ENCODE results near the gene SORCS3.

SORCS3 gene

DNA sequence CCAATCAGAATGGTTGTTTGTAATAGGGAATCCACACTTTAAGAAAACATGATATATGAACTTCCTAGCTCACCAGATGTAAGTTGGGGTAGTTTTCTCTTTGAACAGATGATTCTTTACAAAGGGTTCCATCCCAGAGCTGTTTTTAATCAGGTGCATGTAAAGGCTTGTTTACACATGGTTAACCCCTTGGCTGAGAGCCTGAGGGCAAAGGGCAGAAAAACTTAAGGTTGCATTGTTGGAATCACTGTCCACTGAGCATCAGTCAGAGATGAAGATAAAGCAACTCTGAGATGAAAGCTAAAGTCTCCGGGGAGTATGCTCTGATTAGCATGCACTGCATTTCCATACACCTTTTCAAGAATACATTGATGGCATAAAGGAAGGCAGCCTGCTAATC is 518.2 kb downstream of the SORCS3 start:
- DNase-seq (ENCODE audit: low spot score in 2 of 2) = no peak
- H3K4me3 Mint-ChIP-seq = no peak overlapping the region
- no peak for ATAC-seq (ENCODE audit: low read depth)

DNA sequence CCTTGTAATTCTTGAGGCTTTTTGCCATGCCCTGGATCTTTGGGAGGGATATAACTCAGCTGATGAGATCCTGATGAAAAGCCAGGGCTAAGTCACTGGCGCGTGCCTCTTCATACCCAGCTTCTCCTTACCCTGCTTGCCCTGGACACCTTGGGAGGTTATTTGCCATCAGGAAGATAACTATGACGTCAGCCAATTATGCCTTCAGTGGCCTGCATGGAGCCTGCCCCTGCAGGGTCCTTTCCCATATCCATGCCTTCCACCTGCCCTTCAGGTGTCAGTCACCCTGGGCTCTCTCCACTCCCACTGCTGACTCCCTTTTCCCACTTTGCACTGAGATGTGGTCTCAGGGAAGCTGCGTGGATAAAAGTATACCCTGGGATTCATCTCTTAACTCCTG is 520.1 kb downstream of the SORCS3 start:
- H3K27me3 Mint-ChIP-seq = no peaks in the 10 kb centered on the region
- no peaks in the 10 kb centered on the region for H3K4me1 Mint-ChIP-seq
- ATAC-seq (ENCODE audit: low read depth) (no peak), DNase-seq (ENCODE audit: low spot score in 2 of 2) (no peak)
- H3K4me3 Mint-ChIP-seq = no peak overlapping the region
- no peak overlapping the region for H3K27ac Mint-ChIP-seq
- H3K9me3 Mint-ChIP-seq = no peaks in the 10 kb centered on the region
- no peaks in the 10 kb centered on the region for H3K36me3 Mint-ChIP-seq

More for the DNA sequence above, 518.2 kb downstream of the SORCS3 start:
- H3K36me3 Mint-ChIP-seq = no peaks in the 10 kb centered on the region
- no peaks in the 10 kb centered on the region for H3K9me3 Mint-ChIP-seq
- no peaks in the 10 kb centered on the region for H3K27me3 Mint-ChIP-seq
- H3K4me1 Mint-ChIP-seq = no peaks in the 10 kb centered on the region
- no peak overlapping the region for H3K27ac Mint-ChIP-seq

DNA sequence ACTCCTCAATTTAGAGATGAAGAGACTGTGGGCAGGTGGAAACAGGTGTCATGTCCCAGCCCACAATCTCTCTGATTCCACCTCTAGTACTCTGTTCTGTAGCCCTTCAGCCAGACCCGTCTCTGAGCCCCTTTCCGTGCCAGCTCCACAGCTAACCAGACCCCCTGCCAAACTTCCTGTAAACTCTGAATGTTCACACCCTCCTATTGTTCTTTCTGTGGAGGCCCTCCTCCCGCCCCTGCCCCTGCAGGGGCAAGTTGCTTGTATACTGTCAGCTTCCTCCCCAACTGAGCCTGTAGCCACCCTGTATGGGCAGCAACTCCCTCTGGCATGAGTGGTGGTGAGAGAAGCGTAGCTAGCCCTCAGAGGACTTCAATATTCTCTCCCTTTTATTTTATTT is 520.7 kb downstream of the SORCS3 start:
- Mint-ChIP-seq H3K4me3 (no peak overlapping the region), H3K4me1 (no peaks in the 10 kb centered on the region), H3K9me3 (peaks cover 2% of the 10 kb centered on the region), H3K27me3 (no peaks in the 10 kb centered on the region), H3K36me3 (no peaks in the 10 kb centered on the region), H3K27ac (no peak overlapping the region)
- DNase-seq (ENCODE audit: low spot score in 2 of 2) = no peak
- no peak for ATAC-seq (ENCODE audit: low read depth)

DNA sequence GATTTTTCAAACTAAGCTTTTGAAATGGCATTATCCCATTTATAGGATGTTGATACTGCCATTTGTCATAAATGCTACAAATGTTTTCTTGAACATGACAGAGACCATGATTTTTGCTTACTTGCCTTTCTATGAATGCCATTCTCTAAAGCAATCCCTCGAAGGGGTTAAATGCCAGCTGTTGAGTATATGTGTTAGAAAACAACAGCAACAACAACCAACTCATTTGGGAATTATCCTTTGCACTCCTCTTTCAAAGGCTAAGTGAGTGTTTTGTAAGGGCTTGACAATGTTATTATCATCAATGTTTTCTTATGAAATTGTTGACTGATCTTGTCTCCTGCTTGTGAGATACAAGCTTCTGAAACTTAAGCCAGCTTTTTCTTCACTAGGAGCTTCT is 529.4 kb downstream of the SORCS3 start:
- Mint-ChIP-seq H3K9me3 (peaks cover 21% of the 10 kb centered on the region), H3K27me3 (no peaks in the 10 kb centered on the region), H3K4me1 (no peaks in the 10 kb centered on the region), H3K27ac (no peak overlapping the region), H3K36me3 (no peaks in the 10 kb centered on the region), H3K4me3 (no peak overlapping the region)
- ATAC-seq (ENCODE audit: low read depth) (no peak), DNase-seq (ENCODE audit: low spot score in 2 of 2) (no peak)

DNA sequence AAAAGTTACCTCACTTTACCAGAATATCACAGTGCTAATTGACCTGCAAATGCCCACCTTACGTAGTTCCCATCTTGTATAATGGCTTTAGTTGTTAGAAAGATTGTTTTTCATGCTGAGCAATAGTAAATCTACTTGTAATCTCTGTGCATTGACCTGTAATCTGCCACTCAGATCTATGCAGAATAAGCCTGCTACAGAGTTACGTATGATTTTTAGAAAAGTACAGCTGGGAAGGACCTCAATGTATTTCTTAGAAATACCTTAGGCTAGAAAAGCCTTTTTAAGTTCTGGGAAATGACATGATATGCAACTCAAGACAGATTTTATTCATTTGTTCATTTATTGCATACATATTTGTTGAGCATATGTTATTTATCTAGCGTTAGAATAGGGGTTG is 530.9 kb downstream of the SORCS3 start:
- H3K36me3 Mint-ChIP-seq = no peaks in the 10 kb centered on the region
- no peak for DNase-seq (ENCODE audit: low spot score in 2 of 2)

DNA sequence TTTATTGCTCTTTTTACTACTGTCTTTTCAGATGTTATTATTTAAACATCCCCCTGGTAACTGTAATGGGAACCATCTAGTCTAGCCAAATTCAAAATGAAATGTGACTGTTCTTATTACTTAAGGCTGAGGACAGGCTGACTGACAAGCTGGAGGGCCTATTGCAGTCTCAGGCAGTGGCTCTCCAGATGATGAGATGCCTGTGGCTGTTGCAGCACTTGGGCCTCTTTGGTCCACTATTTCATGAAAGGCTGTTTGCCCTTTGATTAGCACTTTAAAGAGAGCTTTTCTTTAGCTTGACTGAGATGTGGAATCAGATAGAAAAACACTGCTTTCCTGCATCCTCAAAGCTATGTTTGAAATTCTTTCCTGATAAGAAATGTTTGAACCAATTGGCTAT is 540.5 kb downstream of the SORCS3 start:
- H3K27ac Mint-ChIP-seq = no peak overlapping the region

More for the DNA sequence above, 530.9 kb downstream of the SORCS3 start:
- Mint-ChIP-seq H3K4me3 (no peak overlapping the region), H3K27me3 (no peaks in the 10 kb centered on the region), H3K27ac (no peak overlapping the region), H3K4me1 (no peaks in the 10 kb centered on the region), H3K9me3 (peaks cover 19% of the 10 kb centered on the region)
- no peak for ATAC-seq (ENCODE audit: low read depth)

DNA sequence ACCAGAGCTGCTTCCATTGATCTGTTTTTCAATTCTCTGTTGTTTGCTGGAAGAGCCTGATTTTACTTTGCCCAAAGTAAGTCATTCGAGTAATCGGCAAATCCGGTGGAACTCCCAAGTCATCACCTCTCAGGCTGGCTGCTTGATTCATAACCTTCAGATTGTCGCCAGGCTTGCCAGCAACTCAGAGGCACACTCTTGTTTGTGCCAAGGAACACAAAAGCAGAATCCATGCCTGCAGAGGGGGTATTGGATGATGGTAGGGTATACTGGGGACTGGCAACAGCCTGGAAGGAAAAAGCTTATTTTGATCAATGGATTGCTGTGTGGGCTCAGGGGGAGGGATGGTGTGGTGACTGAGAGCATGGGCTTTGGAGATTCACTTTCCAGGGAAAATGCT is 542.4 kb downstream of the SORCS3 start:
- Mint-ChIP-seq H3K4me1 (no peaks in the 10 kb centered on the region), H3K9me3 (peaks cover 3% of the 10 kb centered on the region), H3K27ac (no peak overlapping the region), H3K4me3 (no peak overlapping the region), H3K36me3 (no peaks in the 10 kb centered on the region), H3K27me3 (peaks cover 1% of the 10 kb centered on the region)
- no peak for ATAC-seq (ENCODE audit: low read depth)
- DNase-seq (ENCODE audit: low spot score in 2 of 2) = no peak

More for the DNA sequence above, 540.5 kb downstream of the SORCS3 start:
- DNase-seq (ENCODE audit: low spot score in 2 of 2) (no peak), ATAC-seq (ENCODE audit: low read depth) (no peak)
- Mint-ChIP-seq H3K9me3 (no peaks in the 10 kb centered on the region), H3K36me3 (no peaks in the 10 kb centered on the region), H3K4me3 (no peak overlapping the region), H3K4me1 (no peaks in the 10 kb centered on the region), H3K27me3 (no peaks in the 10 kb centered on the region)

DNA sequence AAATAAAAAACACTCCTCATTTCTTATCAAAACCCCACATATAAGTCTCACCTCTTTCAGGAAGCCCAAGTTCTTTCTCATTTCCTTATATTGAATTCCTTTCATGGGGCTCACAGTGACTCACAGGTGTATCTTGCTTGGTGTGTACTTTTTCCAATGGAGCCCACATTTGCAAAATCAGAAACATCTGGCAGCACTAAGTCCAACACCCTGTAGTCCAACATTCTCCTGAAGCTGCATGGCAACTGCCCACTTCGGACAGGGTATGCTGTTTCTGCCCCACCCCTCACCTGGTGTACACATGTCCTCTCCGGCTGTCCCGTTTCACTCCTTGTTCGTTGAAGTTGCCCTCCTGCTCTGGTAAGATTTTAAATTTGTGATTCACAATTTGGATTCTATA is 544.1 kb downstream of the SORCS3 start:
- Mint-ChIP-seq H3K4me3 (no peak overlapping the region), H3K36me3 (no peaks in the 10 kb centered on the region), H3K27me3 (peaks cover 1% of the 10 kb centered on the region), H3K9me3 (peaks cover 3% of the 10 kb centered on the region), H3K4me1 (no peaks in the 10 kb centered on the region), H3K27ac (no peak overlapping the region)
- ATAC-seq (ENCODE audit: low read depth) (no peak), DNase-seq (ENCODE audit: low spot score in 2 of 2) (no peak)

DNA sequence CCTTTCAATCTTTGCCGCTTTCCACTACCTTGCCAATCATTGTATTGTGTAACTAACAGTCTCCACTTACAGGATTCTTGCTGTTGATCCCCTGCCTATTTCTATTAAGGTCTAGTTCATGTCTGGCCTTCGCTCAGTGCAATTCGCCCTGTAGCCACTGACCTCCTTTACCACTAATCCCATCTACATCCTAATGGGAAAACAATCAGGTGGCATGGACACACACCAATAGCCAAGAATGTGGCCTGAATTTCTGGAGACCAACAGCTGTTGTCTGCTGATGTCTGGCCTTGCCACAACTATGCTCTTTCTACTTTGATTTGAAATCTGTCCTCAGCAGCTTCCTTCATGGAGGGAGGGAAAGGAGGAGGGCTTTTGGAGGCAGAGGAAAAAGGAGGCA is 546.2 kb downstream of the SORCS3 start:
- Mint-ChIP-seq H3K27ac (no peak overlapping the region), H3K4me1 (no peaks in the 10 kb centered on the region), H3K4me3 (no peak overlapping the region), H3K9me3 (peaks cover 3% of the 10 kb centered on the region), H3K27me3 (peaks cover 1% of the 10 kb centered on the region), H3K36me3 (no peaks in the 10 kb centered on the region)
- DNase-seq (ENCODE audit: low spot score in 2 of 2) = no peak
- no peak for ATAC-seq (ENCODE audit: low read depth)

DNA sequence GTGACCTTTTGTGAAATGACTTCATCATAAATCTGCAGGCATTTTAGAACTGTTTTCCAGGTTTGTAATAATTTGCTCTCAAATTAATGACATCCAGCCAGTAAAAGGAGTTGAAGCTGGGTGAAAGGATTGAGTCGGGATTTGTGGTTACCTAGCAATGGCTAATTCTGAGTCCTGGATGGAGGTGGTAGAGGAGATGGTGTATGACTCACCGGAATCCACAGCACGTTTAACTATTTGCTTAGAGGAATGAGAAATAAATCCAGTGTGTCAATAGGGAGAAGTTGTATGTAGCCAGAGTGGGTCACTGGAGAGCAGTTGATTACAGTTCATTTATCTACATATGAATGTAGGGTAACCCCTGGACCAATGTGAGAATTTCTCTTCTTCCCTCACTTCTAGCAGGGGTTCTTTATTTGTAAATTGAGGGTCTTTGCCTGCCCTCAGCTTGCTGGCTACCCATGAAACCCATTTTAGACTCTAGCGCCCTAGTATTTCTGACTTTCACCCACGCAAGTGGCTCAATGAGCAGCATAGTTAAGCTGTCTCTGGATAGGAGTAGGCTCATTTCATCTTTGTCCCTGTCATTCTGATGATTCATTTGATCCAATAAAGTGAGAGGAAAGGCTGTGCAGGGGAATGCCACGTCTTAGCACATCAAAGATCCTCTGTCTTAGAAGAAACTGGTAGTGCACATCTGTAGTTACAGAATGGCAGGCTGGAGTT is 547.8 kb downstream of the SORCS3 start:
- Mint-ChIP-seq H3K27me3 (peaks cover 1% of the 10 kb centered on the region), H3K9me3 (peaks cover 5% of the 10 kb centered on the region), H3K4me1 (no peaks in the 10 kb centered on the region), H3K4me3 (no peak overlapping the region), H3K27ac (no peak overlapping the region), H3K36me3 (no peaks in the 10 kb centered on the region)
- no peak for ATAC-seq (ENCODE audit: low read depth)
- no peak for DNase-seq (ENCODE audit: low spot score in 2 of 2)

DNA sequence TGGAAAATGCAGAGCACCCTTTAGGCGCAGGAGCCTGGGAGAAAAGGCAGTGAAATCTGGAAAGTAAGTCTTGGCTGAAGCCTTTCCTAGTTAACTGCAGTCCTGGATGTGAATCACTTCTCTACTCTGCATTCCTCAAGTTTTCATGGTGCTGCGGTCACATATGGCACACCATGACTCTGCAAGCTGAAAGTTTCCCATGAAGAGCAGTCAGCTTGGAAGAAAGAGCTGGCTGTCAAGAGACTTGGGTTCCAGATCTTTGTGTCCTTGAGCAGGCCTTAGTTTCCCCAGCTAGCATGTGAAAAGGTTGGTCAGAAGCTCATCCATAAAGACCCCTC is 548.3 kb downstream of the SORCS3 start:
- Mint-ChIP-seq H3K36me3 (no peaks in the 10 kb centered on the region), H3K27me3 (peaks cover 1% of the 10 kb centered on the region), H3K4me1 (no peaks in the 10 kb centered on the region), H3K27ac (no peak overlapping the region), H3K4me3 (no peak overlapping the region), H3K9me3 (peaks cover 5% of the 10 kb centered on the region)
- DNase-seq (ENCODE audit: low spot score in 2 of 2) = no peak
- no peak for ATAC-seq (ENCODE audit: low read depth)

DNA sequence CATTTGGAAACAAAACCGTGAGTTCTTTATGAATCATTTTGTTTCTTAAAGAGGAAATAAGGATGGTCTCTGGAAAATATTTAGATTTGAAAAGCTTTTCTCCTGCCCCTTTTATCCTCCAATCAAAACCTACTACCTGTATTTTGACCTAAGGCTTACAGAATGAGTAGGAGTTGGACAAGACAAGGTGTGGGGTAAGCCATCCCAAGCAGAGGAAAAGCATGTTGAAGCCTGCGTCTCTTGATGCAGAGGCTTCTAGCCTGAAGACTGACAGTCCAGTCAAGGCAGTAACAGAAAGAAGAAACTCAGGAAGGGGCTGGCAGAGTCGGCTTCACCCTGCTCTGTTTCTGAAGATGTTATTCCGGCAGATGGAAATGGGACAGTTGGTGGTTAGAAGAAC is 551.1 kb downstream of the SORCS3 start:
- peaks cover 4% of the 10 kb centered on the region for H3K9me3 Mint-ChIP-seq
- H3K4me3 Mint-ChIP-seq = no peak overlapping the region
- no peak for DNase-seq (ENCODE audit: low spot score in 2 of 2)
- no peak for ATAC-seq (ENCODE audit: low read depth)
- no peaks in the 10 kb centered on the region for H3K27me3 Mint-ChIP-seq
- H3K27ac Mint-ChIP-seq = no peak overlapping the region
- H3K36me3 Mint-ChIP-seq = no peaks in the 10 kb centered on the region
- no peaks in the 10 kb centered on the region for H3K4me1 Mint-ChIP-seq

DNA sequence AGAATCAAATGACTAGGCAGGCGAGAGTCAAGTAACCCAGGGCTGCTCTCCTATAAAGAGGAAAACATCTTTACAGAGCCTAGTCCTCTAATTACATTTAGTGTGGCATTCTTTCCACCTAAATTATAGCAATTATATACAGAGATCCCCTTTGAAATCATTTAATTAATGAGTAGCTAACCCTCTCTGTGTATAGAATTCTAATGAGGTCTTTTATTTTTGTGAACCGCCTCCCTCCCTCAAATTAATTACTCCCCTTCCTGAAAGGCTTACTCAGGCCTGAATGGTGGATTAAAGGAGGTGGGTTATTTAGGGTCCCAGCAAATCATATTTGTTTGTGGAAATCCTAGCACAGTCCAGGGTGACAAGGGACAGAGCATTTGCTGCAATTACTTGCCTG is 551.8 kb downstream of the SORCS3 start:
- no peaks in the 10 kb centered on the region for H3K4me1 Mint-ChIP-seq
- no peaks in the 10 kb centered on the region for H3K36me3 Mint-ChIP-seq
- H3K4me3 Mint-ChIP-seq = no peak overlapping the region
- peaks cover 4% of the 10 kb centered on the region for H3K9me3 Mint-ChIP-seq
- ATAC-seq (ENCODE audit: low read depth) (no peak), DNase-seq (ENCODE audit: low spot score in 2 of 2) (no peak)
- H3K27me3 Mint-ChIP-seq = no peaks in the 10 kb centered on the region
- no peak overlapping the region for H3K27ac Mint-ChIP-seq

DNA sequence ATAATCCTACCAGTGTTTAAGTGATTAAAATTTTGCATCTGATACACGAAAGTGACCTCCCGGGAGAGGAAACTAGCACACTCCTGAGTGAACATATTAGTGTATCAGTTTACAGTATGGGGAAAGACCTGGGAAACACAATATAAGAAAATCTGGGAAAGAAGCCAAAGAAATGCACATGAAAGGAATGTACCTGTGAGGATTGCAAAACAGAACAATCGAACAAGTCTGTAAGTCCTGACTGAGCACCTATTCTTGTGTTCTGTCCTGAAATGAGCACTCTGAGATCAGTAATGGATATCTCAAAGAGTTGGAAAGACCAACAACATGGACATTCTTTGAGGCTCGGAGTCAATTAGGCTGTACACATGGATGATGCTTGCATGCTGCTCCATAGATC is 554.7 kb downstream of the SORCS3 start:
- Mint-ChIP-seq H3K9me3 (peaks cover 4% of the 10 kb centered on the region), H3K4me3 (no peak overlapping the region), H3K27ac (no peak overlapping the region), H3K27me3 (no peaks in the 10 kb centered on the region), H3K36me3 (no peaks in the 10 kb centered on the region), H3K4me1 (no peaks in the 10 kb centered on the region)
- DNase-seq (ENCODE audit: low spot score in 2 of 2) = no peak
- ATAC-seq (ENCODE audit: low read depth) = no peak

DNA sequence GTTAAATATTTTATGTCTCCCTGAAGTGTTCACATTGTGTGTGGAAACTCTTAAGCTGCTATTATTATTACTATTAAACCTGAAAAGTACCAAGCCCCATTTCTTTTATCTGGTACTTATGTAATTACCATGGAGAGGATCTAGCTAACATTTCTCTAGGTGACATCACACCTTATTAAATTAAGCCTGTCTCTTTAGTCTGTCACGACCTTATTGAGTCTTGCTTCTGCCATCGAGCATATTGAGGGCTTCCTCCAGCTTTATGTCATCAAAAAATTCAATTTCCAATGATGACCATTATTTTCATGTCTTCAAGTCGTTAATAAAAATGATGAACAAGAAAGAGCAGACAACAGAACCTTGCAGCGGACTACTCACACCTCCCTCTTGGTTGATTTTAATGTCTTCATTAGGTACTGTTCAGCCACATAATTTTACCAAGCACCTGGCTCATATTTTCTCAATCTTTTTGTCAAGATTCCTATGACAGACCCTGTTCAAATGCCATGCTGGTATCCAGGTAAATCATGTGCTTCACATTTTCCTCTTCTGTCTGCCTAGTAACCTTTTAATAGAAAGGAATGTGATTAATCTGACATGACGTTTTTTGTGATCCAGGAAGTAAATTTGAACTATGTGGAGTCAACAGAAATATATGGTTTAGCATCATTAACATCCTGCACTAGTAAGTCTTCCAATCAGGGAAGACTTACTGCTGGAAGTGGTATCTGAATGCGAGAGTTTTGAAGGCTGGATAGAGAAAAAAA is 556.7 kb downstream of the SORCS3 start:
- Mint-ChIP-seq H3K27ac (no peak overlapping the region), H3K4me3 (no peak overlapping the region), H3K36me3 (no peaks in the 10 kb centered on the region), H3K9me3 (peaks cover 4% of the 10 kb centered on the region), H3K27me3 (no peaks in the 10 kb centered on the region), H3K4me1 (no peaks in the 10 kb centered on the region)
- no peak for ATAC-seq (ENCODE audit: low read depth)
- DNase-seq (ENCODE audit: low spot score in 2 of 2) = no peak
